ENCODE data around the gene TPMT. TPM values are rescaled to one million over a fixed set of nuclear protein-coding genes. Genes with fewer than 3 reads are reported as not detected.

The TPMT gene
- total RNA-seq, 2 donors from 2014 or later, result 19.4 to 21.4 TPM

GRCh38 chr6:18088419-18089296 is 66.2 kb downstream of the TPMT start:
- no peaks in the 10 kb centered on the region for H3K9me3 ChIP-seq
- TF ChIP-seq POLR2AphosphoS5 (IDR thresholded peaks at IDR 0.05) (no peak), POLR2A (IDR thresholded peaks at IDR 0.05) (no peak), CTCF (IDR thresholded peaks at IDR 0.05) (no peak)
- WGBS, result 88% methylated on average over 5 of the region's 5 CpGs
- DNase-seq (ENCODE audit: low spot score), result no peak
- H3K4me3 ChIP-seq, result no peak overlapping the region
- intact Hi-C loops (cut with DNase I), result no loop called here
- H3K4me1 ChIP-seq (replicated peaks), result no peaks in the 10 kb centered on the region
- no peaks in the 10 kb centered on the region for H3K27me3 ChIP-seq (replicated peaks; ENCODE audit: insufficient read depth)
- no peak overlapping the region for H3K27ac ChIP-seq
- no peaks in the 10 kb centered on the region for H3K36me3 ChIP-seq

GRCh38 chr6:18087396-18088165 is 67.3 kb downstream of the TPMT start:
- H3K4me1 ChIP-seq (replicated peaks), result no peaks in the 10 kb centered on the region
- DNase-seq (ENCODE audit: low spot score), result no peak
- H3K27ac ChIP-seq, result no peak overlapping the region
- TF ChIP-seq POLR2AphosphoS5 (IDR thresholded peaks at IDR 0.05), result no peak
- no peaks in the 10 kb centered on the region for H3K27me3 ChIP-seq (replicated peaks; ENCODE audit: insufficient read depth)
- no peaks in the 10 kb centered on the region for H3K36me3 ChIP-seq
- WGBS, result 85% methylated on average over 5 of the region's 5 CpGs
- intact Hi-C loops (cut with DNase I), result no loop called here
- no peaks in the 10 kb centered on the region for H3K9me3 ChIP-seq
- no peak overlapping the region for H3K4me3 ChIP-seq

DNA sequence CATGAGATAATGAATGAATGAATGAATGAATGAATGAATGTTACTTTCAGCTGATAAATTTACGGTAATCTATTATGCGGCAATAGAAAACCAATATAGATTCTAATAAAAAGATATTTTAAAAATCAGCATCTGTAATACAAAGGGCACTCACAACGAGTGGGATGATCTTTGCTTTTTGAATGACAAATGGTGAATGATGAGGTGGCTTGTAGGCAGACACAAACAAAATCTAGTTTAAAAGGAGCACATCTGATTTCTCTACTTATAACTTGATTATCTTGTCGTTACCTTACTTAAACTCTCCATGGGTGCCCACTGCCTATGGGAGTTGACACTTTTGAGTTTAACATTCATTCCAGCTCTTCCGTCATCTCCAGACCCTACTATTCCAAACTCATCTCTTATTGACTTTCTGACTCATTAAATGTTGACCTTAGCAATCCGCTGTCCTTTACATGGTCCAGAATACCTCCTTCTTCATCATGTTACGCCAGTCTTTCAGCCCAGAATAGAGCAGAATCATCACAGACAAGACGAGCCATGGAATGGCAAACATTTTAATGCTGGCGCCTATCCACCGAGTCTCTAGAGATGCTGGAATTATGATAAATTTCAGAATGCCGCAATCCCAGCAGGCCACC is 73.7 kb downstream of the TPMT start:
- H3K4me3 ChIP-seq, result no peak overlapping the region
- H3K36me3 ChIP-seq, result no peaks in the 10 kb centered on the region
- no peaks in the 10 kb centered on the region for H3K4me1 ChIP-seq (replicated peaks)
- TF ChIP-seq POLR2AphosphoS5 (IDR thresholded peaks at IDR 0.05), result no peak
- no peak for TF ChIP-seq CTCF (IDR thresholded peaks at IDR 0.05)
- TF ChIP-seq POLR2A (IDR thresholded peaks at IDR 0.05), result no peak
- no peaks in the 10 kb centered on the region for H3K9me3 ChIP-seq
- 88% methylated on average over 11 of the region's 11 CpGs for WGBS
- no peak overlapping the region for H3K27ac ChIP-seq
- H3K27me3 ChIP-seq (replicated peaks; ENCODE audit: insufficient read depth), result no peaks in the 10 kb centered on the region
- no peak for DNase-seq (ENCODE audit: low spot score)
- intact Hi-C loops (cut with DNase I), result no loop called here

GRCh38 chr6:18080544-18080943 is 74.3 kb downstream of the TPMT start:
- no peak overlapping the region for H3K27ac ChIP-seq
- 88% methylated on average over 4 of the region's 4 CpGs for WGBS
- H3K4me3 ChIP-seq, result no peak overlapping the region
- no peak for DNase-seq (ENCODE audit: low spot score)
- H3K27me3 ChIP-seq (replicated peaks; ENCODE audit: insufficient read depth), result no peaks in the 10 kb centered on the region
- H3K4me1 ChIP-seq (replicated peaks), result no peaks in the 10 kb centered on the region
- TF ChIP-seq CTCF (IDR thresholded peaks at IDR 0.05) (no peak), POLR2AphosphoS5 (IDR thresholded peaks at IDR 0.05) (no peak), POLR2A (IDR thresholded peaks at IDR 0.05) (no peak)
- H3K9me3 ChIP-seq, result no peaks in the 10 kb centered on the region
- intact Hi-C loops (cut with DNase I), result no loop called here
- H3K36me3 ChIP-seq, result no peaks in the 10 kb centered on the region

DNA sequence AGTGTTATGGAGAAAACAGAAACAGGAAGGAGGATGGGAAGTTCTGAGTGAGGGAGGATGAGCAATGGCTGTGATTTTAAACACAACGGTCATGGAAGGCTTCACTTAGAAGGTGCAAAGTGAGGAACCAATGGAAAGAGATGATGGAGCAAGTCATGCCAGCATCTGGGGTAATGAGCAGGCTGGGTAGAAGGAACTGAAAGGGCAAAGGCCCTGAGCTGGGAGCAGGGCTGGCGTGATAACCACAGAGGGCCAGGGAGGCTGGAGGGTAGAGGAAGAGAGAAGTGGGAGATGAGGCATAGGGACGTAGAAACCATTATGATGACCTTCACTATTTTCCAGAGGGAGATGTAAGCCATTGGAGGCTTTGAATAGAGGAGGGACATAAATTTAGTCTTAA is 76.0 kb downstream of the TPMT start:
- Histone ChIP-seq H3K36me3 (no peaks in the 10 kb centered on the region), H3K27ac (no peak overlapping the region), H3K4me1 (replicated peaks) (no peaks in the 10 kb centered on the region), H3K27me3 (replicated peaks; ENCODE audit: insufficient read depth) (no peaks in the 10 kb centered on the region), H3K9me3 (no peaks in the 10 kb centered on the region), H3K4me3 (no peak overlapping the region)
- DNase-seq (ENCODE audit: low spot score), result no peak
- 91% methylated on average over 3 of the region's 3 CpGs for WGBS
- intact Hi-C loops (cut with DNase I), result no loop called here
- TF ChIP-seq CTCF (IDR thresholded peaks at IDR 0.05), result no peak
- TF ChIP-seq POLR2A (IDR thresholded peaks at IDR 0.05), result no peak
- TF ChIP-seq POLR2AphosphoS5 (IDR thresholded peaks at IDR 0.05), result no peak

Measured in prostate gland (tissue), 2 donors.